HCT116 (cell line): ENCODE results near the gene ATAD5. TPM values are rescaled to one million over a fixed set of nuclear protein-coding genes. Genes with fewer than 3 reads are reported as not detected.

ENCODE experiments used
- REST ChIP-seq: IDR thresholded peaks from 2 replicates; pipeline ENCODE4 v1.6.1; 2012; ENCODE audit warnings: low read depth
- ZBTB33 ChIP-seq: IDR thresholded peaks from 2 replicates; pipeline ENCODE4 v1.6.1; 2011; ENCODE audit warnings: mild to moderate bottlenecking, low read length, moderate library complexity; ENCODE audit not compliant: insufficient replicate concordance; ENCODE audit errors: extremely low read depth
- total RNA-seq: library from RNA; stranded (reverse); gene quantifications from one replicate; pipeline ENCODE4 v1.2.1, GENCODE V29; 2021; ENCODE audit not compliant: unreplicated experiment

Gene ATAD5
- total RNA-seq, 1 experiment from 2014 or later: 9.5 TPM

DNA sequence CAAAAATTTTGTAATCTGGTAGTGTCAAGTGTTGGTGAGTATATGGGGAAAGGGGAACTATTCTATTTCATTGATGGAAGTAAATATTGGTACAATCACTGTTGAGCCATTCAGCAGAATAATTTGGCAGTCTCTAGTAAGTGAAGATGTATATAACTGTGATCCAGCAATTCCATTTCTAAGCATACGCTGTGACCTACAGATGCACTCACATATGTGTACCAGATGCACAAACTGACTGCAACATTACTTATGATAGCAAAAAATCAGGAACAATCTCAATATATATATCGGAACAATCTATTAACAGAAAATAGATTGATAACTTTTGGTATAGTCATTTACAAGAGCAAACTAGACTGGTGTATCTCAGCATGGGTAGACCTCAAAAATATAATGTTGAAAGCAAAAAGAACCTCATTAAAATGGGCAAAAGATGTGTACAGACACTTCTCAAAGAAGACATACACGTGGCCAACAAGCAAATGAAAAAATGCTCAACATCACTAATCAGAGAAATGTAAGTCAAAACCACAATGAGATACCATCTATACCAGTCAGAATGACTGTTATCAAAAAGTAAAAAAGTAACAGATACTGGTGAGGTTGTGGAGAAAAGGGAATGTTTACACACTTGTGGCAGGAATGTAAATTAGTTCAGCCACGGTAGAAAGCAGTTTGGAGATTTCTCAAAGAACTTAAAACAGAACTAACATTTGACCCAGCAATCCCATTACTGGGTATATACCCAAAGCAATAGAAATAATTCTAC, 110.7 kb downstream of the ATAD5 start (continued):
- TF ChIP-seq ZBTB33 (no peak), REST (no peak)

Other genes with a start within 250 kb of the ATAD5 start
- gene CRLF3, start 7.3 kb upstream of the ATAD5 start, total RNA-seq: 32.4 TPM
- 13.1 TPM for gene TEFM, start 74.3 kb downstream of the ATAD5 start, total RNA-seq
- 17.2 TPM for gene ADAP2, start 90.0 kb downstream of the ATAD5 start, total RNA-seq
- 11.2 TPM for gene RNF135, start 139.1 kb downstream of the ATAD5 start, total RNA-seq